ENCODE measurements around the gene OSBPL9. TPM values are rescaled to one million over a fixed set of nuclear protein-coding genes. Genes with fewer than 3 reads are reported as not detected.

Gene OSBPL9
- total RNA-seq, 1 donor from 2014 or later, result 149 TPM

- Histone ChIP-seq H3K79me2 (ENCODE audit: low read depth) (no peaks in the 10 kb centered on the region), H3K27me3 (no peaks in the 10 kb centered on the region), H3F3A (ENCODE audit: low read depth) (no peaks in the 10 kb centered on the region), H3K4me3 (no peak overlapping the region), H3K27ac (no peak overlapping the region), H3K9me3 (ENCODE audit: low read depth) (no peaks in the 10 kb centered on the region), H2AFZ (replicated peaks) (no peak overlapping the region), H3K9ac (no peak overlapping the region), H3K4me1 (no peaks in the 10 kb centered on the region), H3K4me2 (no peak overlapping the region), H3K36me3 (no peaks in the 10 kb centered on the region), H4K20me1 (ENCODE audit: low read depth) (no peaks in the 10 kb centered on the region)
- peaks cover 4% of the 10 kb centered on the region for H3K27me3 Mint-ChIP-seq (ENCODE audit: insufficient read depth, low read depth)
- no peak for TF ChIP-seq EZH2phosphoT487 (IDR thresholded peaks at IDR 0.05)
- TF ChIP-seq CTCF (IDR thresholded peaks at IDR 0.05), result no peak
- TF ChIP-seq EZH2 (IDR thresholded peaks at IDR 0.05), result no peak
- no peak overlapping the region for H3K4me3 Mint-ChIP-seq
- no peak for DNase-seq (ENCODE audit: low spot score)
- H3K27ac Mint-ChIP-seq, result no peak overlapping the region
- no peaks in the 10 kb centered on the region for H3K36me3 Mint-ChIP-seq
- no peaks in the 10 kb centered on the region for H3K9me3 Mint-ChIP-seq
- H3K4me1 Mint-ChIP-seq, result no peaks in the 10 kb centered on the region
Observed at GRCh38 chr1:51584021-51584420, 32.9 kb upstream of the OSBPL9 start.

GRCh38 chr1:51592711-51593110 is 24.2 kb upstream of the OSBPL9 start:
- Histone ChIP-seq H3K4me2 (no peak overlapping the region), H3K9me3 (ENCODE audit: low read depth) (no peaks in the 10 kb centered on the region), H2AFZ (replicated peaks) (no peak overlapping the region), H3K79me2 (ENCODE audit: low read depth) (no peaks in the 10 kb centered on the region), H3K9ac (no peak overlapping the region), H3K4me3 (no peak overlapping the region), H3K36me3 (no peaks in the 10 kb centered on the region), H3K27ac (no peak overlapping the region), H3K4me1 (no peaks in the 10 kb centered on the region), H3K27me3 (no peaks in the 10 kb centered on the region), H3F3A (ENCODE audit: low read depth) (no peaks in the 10 kb centered on the region), H4K20me1 (ENCODE audit: low read depth) (no peaks in the 10 kb centered on the region)
- Mint-ChIP-seq H3K4me3 (no peak overlapping the region), H3K4me1 (no peaks in the 10 kb centered on the region), H3K36me3 (no peaks in the 10 kb centered on the region), H3K27ac (no peak overlapping the region), H3K9me3 (no peaks in the 10 kb centered on the region), H3K27me3 (ENCODE audit: insufficient read depth, low read depth) (peaks cover 5% of the 10 kb centered on the region)
- DNase-seq (ENCODE audit: low spot score), result no peak
- TF ChIP-seq EZH2phosphoT487 (IDR thresholded peaks at IDR 0.05) (no peak), EZH2 (IDR thresholded peaks at IDR 0.05) (no peak), CTCF (IDR thresholded peaks at IDR 0.05) (no peak)

- H3K27me3 ChIP-seq, result no peaks in the 10 kb centered on the region
- H3K4me1 ChIP-seq, result no peaks in the 10 kb centered on the region
- TF ChIP-seq CTCF (IDR thresholded peaks at IDR 0.05) (no peak), EZH2 (IDR thresholded peaks at IDR 0.05) (no peak), EZH2phosphoT487 (IDR thresholded peaks at IDR 0.05) (no peak)
- no peaks in the 10 kb centered on the region for H4K20me1 ChIP-seq (ENCODE audit: low read depth)
- H3K9me3 Mint-ChIP-seq, result no peaks in the 10 kb centered on the region
- H3K9me3 ChIP-seq (ENCODE audit: low read depth), result no peaks in the 10 kb centered on the region
- no peaks in the 10 kb centered on the region for H3K36me3 ChIP-seq
- H3K4me2 ChIP-seq, result no peak overlapping the region
- H3K4me3 ChIP-seq, result no peak overlapping the region
- H3F3A ChIP-seq (ENCODE audit: low read depth), result no peaks in the 10 kb centered on the region
- no peak overlapping the region for H3K27ac ChIP-seq
- H3K4me3 Mint-ChIP-seq, result no peak overlapping the region
- no peak overlapping the region for H3K9ac ChIP-seq
- H3K79me2 ChIP-seq (ENCODE audit: low read depth), result no peaks in the 10 kb centered on the region
- no peak for DNase-seq (ENCODE audit: low spot score)
- H3K4me1 Mint-ChIP-seq, result no peaks in the 10 kb centered on the region
- H3K27me3 Mint-ChIP-seq (ENCODE audit: insufficient read depth, low read depth), result peaks cover 5% of the 10 kb centered on the region
- H2AFZ ChIP-seq (replicated peaks), result no peak overlapping the region
- H3K27ac Mint-ChIP-seq, result no peak overlapping the region
- H3K36me3 Mint-ChIP-seq, result no peaks in the 10 kb centered on the region
Observed at GRCh38 chr1:51594716-51595115, 22.2 kb upstream of the OSBPL9 start.
